Left ventricle myocardium inferior (tissue), 1 donor: ENCODE data around the gene FFAR3. TPM values are rescaled to one million over a fixed set of nuclear protein-coding genes. Genes with fewer than 3 reads are reported as not detected.

Experiments
- DNase-seq: peaks from one replicate; pipeline ENCODE4 v3.0.0-alpha.2; 2020
- H3K27ac ChIP-seq: fragments of 200-600 bp; replicated peaks from 2 replicates; pipeline ENCODE4 v1.8.0; 2021
- H3K27me3 ChIP-seq: fragments of 200-600 bp; 2 replicates; pipeline ENCODE4 v1.8.0; 2021; ENCODE audit warnings: low read depth
- H3K36me3 ChIP-seq: fragments of 200-600 bp; 2 replicates; pipeline ENCODE4 v1.8.0; 2021
- H3K4me1 ChIP-seq: fragments of 200-600 bp; 2 replicates; pipeline ENCODE4 v1.8.0; 2021
- H3K4me3 ChIP-seq: fragments of 200-600 bp; 2 replicates; pipeline ENCODE4 v1.8.0; 2021; ENCODE audit warnings: mild to moderate bottlenecking, moderate library complexity
- H3K9me3 ChIP-seq: fragments of 200-600 bp; replicated peaks from 2 replicates; pipeline ENCODE4 v1.8.0; 2021
- CTCF ChIP-seq: fragments of 200-600 bp; IDR thresholded peaks from 2 replicates; pipeline ENCODE4 v1.8.0; 2021; ENCODE audit warnings: antibody characterized with exemption, mild to moderate bottlenecking, borderline replicate concordance
- intact Hi-C: fragments of 100-400 bp; cut with micrococcal nuclease; formaldehyde crosslinking; loops from one replicate; pipeline ENCODE4 v1.11.0; 2022
- total RNA-seq: library from RNA; stranded (reverse); fragmentation: NEBNext Ultra II Directional; extraction: Animal tissue kit (Norgen Biotek cat#: 25700); gene quantifications from one replicate; pipeline ENCODE4 v1.2.1, GENCODE V29; 2021
- donor health status: DM: no; HTN: yes; CAD: no; lungs with severe emphysema.

FFAR3 gene
- total RNA-seq, 1 donor from 2014 or later = not detected

- H3K4me1 ChIP-seq = peaks cover 12% of the 10 kb centered on the region
- no peaks in the 10 kb centered on the region for H3K36me3 ChIP-seq
- no peak overlapping the region for H3K27ac ChIP-seq
- TF ChIP-seq CTCF = no peak
- H3K27me3 ChIP-seq = peaks cover 11% of the 10 kb centered on the region
- no peak for DNase-seq
- peaks cover 17% of the 10 kb centered on the region for H3K9me3 ChIP-seq
- no peak overlapping the region for H3K4me3 ChIP-seq
- intact Hi-C loops = no loop called here
Observed at GRCh38 chr19:35381926-35382325, 23.7 kb downstream of the FFAR3 start.

- Histone ChIP-seq H3K4me1 (peaks cover 12% of the 10 kb centered on the region), H3K27me3 (peaks cover 11% of the 10 kb centered on the region), H3K36me3 (no peaks in the 10 kb centered on the region), H3K9me3 (peaks cover 17% of the 10 kb centered on the region), H3K4me3 (no peak overlapping the region), H3K27ac (no peak overlapping the region)
- intact Hi-C loops = no loop called here
- no peak for DNase-seq
- TF ChIP-seq CTCF = no peak
Observed at GRCh38 chr19:35383536-35383935, 25.3 kb downstream of the FFAR3 start.

- no peaks in the 10 kb centered on the region for H3K4me1 ChIP-seq
Observed at GRCh38 chr19:35388277-35389054, 30.2 kb downstream of the FFAR3 start.

GRCh38 chr19:35389192-35389861, 31.1 kb downstream of the FFAR3 start:
- Histone ChIP-seq H3K27me3 (no peaks in the 10 kb centered on the region), H3K9me3 (peaks cover 17% of the 10 kb centered on the region), H3K4me3 (no peak overlapping the region), H3K36me3 (no peaks in the 10 kb centered on the region), H3K4me1 (no peaks in the 10 kb centered on the region), H3K27ac (no peak overlapping the region)
- no peak for TF ChIP-seq CTCF
- no peak for DNase-seq
- intact Hi-C loops = no loop called here

More at GRCh38 chr19:35388277-35389054, 30.2 kb downstream of the FFAR3 start:
- Histone ChIP-seq H3K27ac (no peak overlapping the region), H3K36me3 (no peaks in the 10 kb centered on the region), H3K9me3 (peaks cover 17% of the 10 kb centered on the region), H3K27me3 (peaks cover 3% of the 10 kb centered on the region), H3K4me3 (no peak overlapping the region)
- intact Hi-C loops = no loop called here
- no peak for TF ChIP-seq CTCF
- no peak for DNase-seq

GRCh38 chr19:35392742-35393715, 34.8 kb downstream of the FFAR3 start:
- H3K27me3 ChIP-seq = no peaks in the 10 kb centered on the region
- no peak for TF ChIP-seq CTCF
- H3K4me1 ChIP-seq = peaks cover 5% of the 10 kb centered on the region
- no peak overlapping the region for H3K27ac ChIP-seq
- intact Hi-C loops = no loop called here
- no peaks in the 10 kb centered on the region for H3K9me3 ChIP-seq
- no peak overlapping the region for H3K4me3 ChIP-seq
- H3K36me3 ChIP-seq = no peaks in the 10 kb centered on the region
- no peak for DNase-seq
